CD4-positive, alpha-beta T cell (primary cell): ENCODE measurements around the gene GPD2. TPM values are rescaled to one million over a fixed set of nuclear protein-coding genes. Genes with fewer than 3 reads are reported as not detected.

Source experiments
- ATAC-seq: fragments of 200-7000 bp; cut with Tn5 transposase; one replicate; pipeline ENCODE4 v1.10.0; 2022; ENCODE audit warnings: mild to moderate bottlenecking; ENCODE audit not compliant: poor library complexity
- CTCF ChIA-PET: fragments of 350-600 bp; sonication (Branson Sonifier 250); formaldehyde crosslinking; loops from one replicate; lab custom pipeline; 2021; ENCODE audit warnings: antibody characterized with exemption, inconsistent platforms; lab: Charles Lee
- POLR2A ChIA-PET: fragments of 350-600 bp; sonication (Branson Sonifier 250); formaldehyde crosslinking; loops from one replicate; lab custom pipeline; 2021; ENCODE audit warnings: antibody characterized with exemption, inconsistent platforms; lab: Charles Lee
- DNase-seq, 14 experiments: peaks; one replicate each; pipeline ENCODE4 v3.0.0-alpha.2; 2013 to 2020; ENCODE audit warnings: mixed read lengths in 2 of 14
- H3K27ac ChIP-seq, 2 donors: one replicate each; pipeline versions ENCODE4 v1.5.1 to v1.7.0; 2013; ENCODE audit warnings: low read length in 2 of 2, low read depth in 1 of 2, mild to moderate bottlenecking in 1 of 2
- H3K27me3 ChIP-seq, 2 experiments: 1 replicate in 1 of 2; 2 replicates in 1 of 2; pipeline versions ENCODE4 v1.6.1 to v1.7.0; 2013; ENCODE audit warnings: low read length in 2 of 2, control low read depth in 1 of 2, mild to moderate bottlenecking in 1 of 2, moderate library complexity in 1 of 2; ENCODE audit not compliant: insufficient read depth in 2 of 2, control insufficient read depth in 1 of 2
- H3K36me3 ChIP-seq: one replicate; pipeline ENCODE4 v1.6.1; 2013; ENCODE audit warnings: low read length, control low read depth; ENCODE audit not compliant: insufficient read depth
- H3K4me1 ChIP-seq: one replicate; pipeline ENCODE4 v1.6.1; 2013; ENCODE audit warnings: low read length, control low read depth; ENCODE audit not compliant: insufficient read depth
- H3K4me3 ChIP-seq: one replicate; pipeline ENCODE4 v1.5.1; 2013; ENCODE audit warnings: mild to moderate bottlenecking, low read length, moderate library complexity
- H3K9me3 ChIP-seq, 2 experiments: 1 replicate in 1 of 2; 2 replicates in 1 of 2; pipeline versions ENCODE4 v1.6.1 to v1.7.0; 2013; ENCODE audit warnings: low read length in 2 of 2, mild to moderate bottlenecking in 2 of 2, control low read depth in 1 of 2, moderate library complexity in 1 of 2; ENCODE audit not compliant: control insufficient read depth in 1 of 2, insufficient read depth in 1 of 2
- H3K27ac Mint-ChIP-seq: one replicate; pipeline ENCODE4 v1.8.0; 2020; ENCODE audit warnings: mixed read lengths
- H3K27me3 Mint-ChIP-seq: one replicate; pipeline ENCODE4 v1.8.0; 2021; ENCODE audit warnings: mixed read lengths
- H3K36me3 Mint-ChIP-seq: one replicate; pipeline ENCODE4 v1.8.0; 2021; ENCODE audit warnings: low read depth, mixed read lengths
- H3K4me1 Mint-ChIP-seq: one replicate; pipeline ENCODE4 v1.8.0; 2021; ENCODE audit warnings: low read depth, mixed read lengths
- H3K4me3 Mint-ChIP-seq: one replicate; pipeline ENCODE4 v1.8.0; 2020; ENCODE audit warnings: mild to moderate bottlenecking, mixed read lengths
- H3K9me3 Mint-ChIP-seq: one replicate; pipeline ENCODE4 v1.8.0; 2020; ENCODE audit warnings: mixed read lengths
- CTCF ChIP-seq: fragments of 200-600 bp; IDR thresholded peaks from one replicate; pipeline ENCODE4 v1.8.0; 2022; ENCODE audit warnings: antibody characterized with exemption, mild to moderate bottlenecking
- intact Hi-C, 2 experiments: fragments of 100-400 bp; cut with DNase I in 1 of 2; cut with micrococcal nuclease in 1 of 2; formaldehyde crosslinking; loops; one replicate each; pipeline versions ENCODE4 v1.15.1 to v1.9.0; 2023 to 2025; cut with DNase I, micrococcal nuclease
- total RNA-seq, 174 experiments: library from RNA in 2 of 174; stranded (reverse) in 2 of 174; gene quantifications; one replicate each; pipeline ENCODE4 v1.2.3 and lab custom pipeline; 2021 to 2026

Gene GPD2
- total RNA-seq, 2 experiments from 2014 or later = 6.2 to 6.7 TPM

GRCh38 chr2:156625360-156626170, 189.4 kb downstream of the GPD2 start:
- no peaks in the 10 kb centered on the region for H3K27me3 ChIP-seq
- no peaks in the 10 kb centered on the region for H3K9me3 ChIP-seq
- H3K4me1 Mint-ChIP-seq = no peaks in the 10 kb centered on the region
- H3K9me3 Mint-ChIP-seq = peaks cover 3% of the 10 kb centered on the region
- no peak for TF ChIP-seq CTCF
- intact Hi-C loops = no loop called here
- H3K27ac Mint-ChIP-seq = no peak overlapping the region
- no peaks in the 10 kb centered on the region for H3K36me3 ChIP-seq
- no peaks in the 10 kb centered on the region for H3K4me1 ChIP-seq
- CTCF ChIA-PET = interaction anchor here (1.1 kb wide), 1 partner anchor 11 kb away, joined by 4 read pairs; no protein-coding TSS in a partner anchor
- DNase-seq = no peak
- H3K27ac ChIP-seq = no peak overlapping the region
- H3K4me3 Mint-ChIP-seq = no peak overlapping the region
- POLR2A ChIA-PET = no interaction called here
- no peaks in the 10 kb centered on the region for H3K36me3 Mint-ChIP-seq
- no peak overlapping the region for H3K4me3 ChIP-seq
- peaks cover 31% of the 10 kb centered on the region for H3K27me3 Mint-ChIP-seq
- ATAC-seq = no peak

GRCh38 chr2:156626931-156627330, 190.8 kb downstream of the GPD2 start:
- no peaks in the 10 kb centered on the region for H3K4me1 Mint-ChIP-seq
- no peaks in the 10 kb centered on the region for H3K36me3 ChIP-seq
- no peak overlapping the region for H3K4me3 ChIP-seq
- peaks cover 3% of the 10 kb centered on the region for H3K9me3 Mint-ChIP-seq
- CTCF ChIA-PET = interaction anchor here (0.5 kb wide), 1 partner anchor 9 kb away, joined by 3 read pairs; no protein-coding TSS in a partner anchor
- no peak for DNase-seq
- TF ChIP-seq CTCF = no peak
- H3K4me1 ChIP-seq = no peaks in the 10 kb centered on the region
- POLR2A ChIA-PET = no interaction called here
- H3K36me3 Mint-ChIP-seq = no peaks in the 10 kb centered on the region
- no peaks in the 10 kb centered on the region for H3K27me3 ChIP-seq
- peaks cover 30% of the 10 kb centered on the region for H3K27me3 Mint-ChIP-seq
- ATAC-seq = no peak
- H3K27ac Mint-ChIP-seq = no peak overlapping the region
- intact Hi-C loops = no loop called here
- H3K4me3 Mint-ChIP-seq = no peak overlapping the region
- no peak overlapping the region for H3K27ac ChIP-seq
- H3K9me3 ChIP-seq = no peaks in the 10 kb centered on the region

GRCh38 chr2:156630579-156631337, 194.6 kb downstream of the GPD2 start:
- ChIA-PET POLR2A (no interaction called here), CTCF (no interaction called here)
- no peaks in the 10 kb centered on the region for H3K9me3 ChIP-seq
- no peaks in the 10 kb centered on the region for H3K9me3 Mint-ChIP-seq
- H3K36me3 ChIP-seq = no peaks in the 10 kb centered on the region
- peaks cover 0 to 4% of the 10 kb centered on the region in 2 experiments for H3K27me3 ChIP-seq
- no peak for TF ChIP-seq CTCF
- no peak overlapping the region for H3K4me3 ChIP-seq
- no peaks in the 10 kb centered on the region for H3K4me1 Mint-ChIP-seq
- ATAC-seq (no peak), DNase-seq (no peak)
- intact Hi-C loops = no loop called here
- H3K36me3 Mint-ChIP-seq = no peaks in the 10 kb centered on the region
- no peaks in the 10 kb centered on the region for H3K4me1 ChIP-seq
- H3K4me3 Mint-ChIP-seq = no peak overlapping the region
- no peak overlapping the region for H3K27ac Mint-ChIP-seq
- peaks cover 20% of the 10 kb centered on the region for H3K27me3 Mint-ChIP-seq
- no peak overlapping the region for H3K27ac ChIP-seq
